GM13977 (cell line): Measurements from ENCODE around the gene CCAR1.
A peak's percentile ranks its signal among the peaks of the same experiment; 100 is the strongest.

Experiments
- DNase-seq: peaks from one replicate; pipeline ENCODE4 v3.0.0; 2012; ENCODE audit warnings: low spot score
- CTCF ChIP-seq: IDR thresholded peaks from 2 replicates; pipeline ENCODE4 v1.5.1; 2012; ENCODE audit warnings: mild to moderate bottlenecking, control low read depth; ENCODE audit not compliant: insufficient read depth; ENCODE audit errors: extremely low read depth, missing control alignments
- in situ Hi-C: fragments of 300-500 bp; cut with MboI; formaldehyde crosslinking; loops from one replicate; pipeline ENCODE4 v1.12.0; 2022; ENCODE audit warnings: low sequenced_read_pairs, low pct_unique_long_range_greater_than_20kb, mixed read lengths, inconsistent platforms; ENCODE audit not compliant: unreplicated experiment

The CCAR1 gene

GRCh38 chr10:68717435-68717834, 3.6 kb upstream of the CCAR1 start:
- in situ Hi-C loops: no loop called here
- no peak for TF ChIP-seq CTCF
- no peak for DNase-seq

GRCh38 chr10:68721673-68722335, 765 bp downstream of the CCAR1 start:
- peak; percentile 49 for DNase-seq
- no peak for TF ChIP-seq CTCF
- in situ Hi-C loops: no loop called here

- in situ Hi-C loops: no loop called here
- no peak for DNase-seq
- no peak for TF ChIP-seq CTCF
Measured at GRCh38 chr10:68725016-68725415, 4.0 kb downstream of the CCAR1 start.

- TF ChIP-seq CTCF: no peak
- in situ Hi-C loops: no loop called here
- no peak for DNase-seq
Measured at GRCh38 chr10:68727146-68727545, 6.1 kb downstream of the CCAR1 start.

GRCh38 chr10:68732651-68733050, 11.6 kb downstream of the CCAR1 start:
- TF ChIP-seq CTCF: no peak
- in situ Hi-C loops: no loop called here
- DNase-seq: no peak

- in situ Hi-C loops: no loop called here
- TF ChIP-seq CTCF: no peak
- DNase-seq: no peak
Measured at GRCh38 chr10:68734349-68734748, 13.3 kb downstream of the CCAR1 start.
